Measurements from ENCODE around the gene CSF2. TPM values are rescaled to one million over a fixed set of nuclear protein-coding genes. Genes with fewer than 3 reads are reported as not detected.
"Not testable (repeated sequence)": the region's sequence is repeated elsewhere in the genome, so short reads cannot be mapped to it uniquely, and the experiment has no call there.

The CSF2 gene
- total RNA-seq, 4 donors from 2014 or later, result not detected

GRCh38 chr5:132105688-132106087 lies 32.1 kb downstream of the CSF2 start:
- WGBS, result 78% methylated on average over 3 of the region's 3 CpGs
- peak; percentile 47 for DNase-seq (ENCODE audit: extremely low spot score)
- TF ChIP-seq POLR2AphosphoS5 (IDR thresholded peaks at IDR 0.05), result no peak
- no peak for TF ChIP-seq CTCF (IDR thresholded peaks at IDR 0.05)
- no peak for TF ChIP-seq POLR2A (IDR thresholded peaks at IDR 0.05; ENCODE audit: low read depth)
- no peak for TF ChIP-seq EP300 (IDR thresholded peaks at IDR 0.05)
- H3K27me3 ChIP-seq, result no peaks in the 10 kb centered on the region
- H3K9me3 ChIP-seq, result no peaks in the 10 kb centered on the region
- H3K27ac ChIP-seq (replicated peaks in 1 of 4), result no peak overlapping the region
- peaks cover 13 to 17% (median 15%) of the 10 kb centered on the region in 4 donors for H3K4me1 ChIP-seq
- H3K4me3 ChIP-seq, result no peak overlapping the region
- intact Hi-C loops (cut with DNase I), result no loop called here
- H3K36me3 ChIP-seq, result no peaks in the 10 kb centered on the region

- H3K4me3 ChIP-seq; H3K4me1 ChIP-seq; DNase-seq (ENCODE audit: extremely low spot score); intact Hi-C loops (cut with DNase I); H3K36me3 ChIP-seq; H3K9me3 ChIP-seq; H3K27ac ChIP-seq (replicated peaks in 1 of 4); H3K27me3 ChIP-seq: not testable (repeated sequence)
- WGBS, result 100% methylated on average over 1 of the region's 1 CpG
Observed at GRCh38 chr5:132108495-132108894, 34.9 kb downstream of the CSF2 start.

- H3K36me3 ChIP-seq; H3K27me3 ChIP-seq; DNase-seq (ENCODE audit: extremely low spot score); H3K27ac ChIP-seq (replicated peaks in 1 of 4); H3K4me1 ChIP-seq; H3K4me3 ChIP-seq; intact Hi-C loops (cut with DNase I): not testable (repeated sequence)
- peaks cover 0 to 12% (median 2%) of the 10 kb centered on the region in 4 donors for H3K9me3 ChIP-seq
- 93% methylated on average over 4 of the region's 4 CpGs for WGBS
Observed at GRCh38 chr5:132108957-132109356, 35.4 kb downstream of the CSF2 start.

GRCh38 chr5:132109494-132110053 lies 36.0 kb downstream of the CSF2 start:
- no peak overlapping the region for H3K4me3 ChIP-seq
- intact Hi-C loops (cut with DNase I), result no loop called here
- H3K27ac ChIP-seq (replicated peaks in 1 of 4), result no peak overlapping the region
- peaks cover 0 to 12% (median 2%) of the 10 kb centered on the region in 4 donors for H3K9me3 ChIP-seq
- H3K27me3 ChIP-seq, result no peaks in the 10 kb centered on the region
- TF ChIP-seq CTCF (IDR thresholded peaks at IDR 0.05) (no peak), POLR2A (IDR thresholded peaks at IDR 0.05; ENCODE audit: low read depth) (no peak), POLR2AphosphoS5 (IDR thresholded peaks at IDR 0.05) (no peak)
- H3K4me1 ChIP-seq, result no peaks in the 10 kb centered on the region
- peak; percentile 19 for DNase-seq (ENCODE audit: extremely low spot score)
- 68% methylated on average over 3 of the region's 3 CpGs for WGBS
- H3K36me3 ChIP-seq, result no peaks in the 10 kb centered on the region

- TF ChIP-seq POLR2A (IDR thresholded peaks at IDR 0.05; ENCODE audit: low read depth) (no peak), POLR2AphosphoS5 (IDR thresholded peaks at IDR 0.05) (no peak), EP300 (IDR thresholded peaks at IDR 0.05) (no peak), CTCF (IDR thresholded peaks at IDR 0.05) (no peak)
- intact Hi-C loops (cut with DNase I), result no loop called here
- H3K4me1 ChIP-seq, result no peaks in the 10 kb centered on the region
- H3K9me3 ChIP-seq, result peaks cover 0 to 12% (median 2%) of the 10 kb centered on the region in 4 donors
- WGBS, result 58% methylated on average over 3 of the region's 3 CpGs
- no peak overlapping the region for H3K4me3 ChIP-seq
- no peaks in the 10 kb centered on the region for H3K27me3 ChIP-seq
- DNase-seq (ENCODE audit: extremely low spot score), result no peak
- H3K27ac ChIP-seq (replicated peaks in 1 of 4), result no peak overlapping the region
- H3K36me3 ChIP-seq, result no peaks in the 10 kb centered on the region
Observed at GRCh38 chr5:132110195-132110594, 36.6 kb downstream of the CSF2 start.

GRCh38 chr5:132110930-132111329 lies 37.3 kb downstream of the CSF2 start:
- TF ChIP-seq POLR2AphosphoS5 (IDR thresholded peaks at IDR 0.05) (no peak), POLR2A (IDR thresholded peaks at IDR 0.05; ENCODE audit: low read depth) (no peak), CTCF (IDR thresholded peaks at IDR 0.05) (no peak), EP300 (IDR thresholded peaks at IDR 0.05) (no peak)
- no peak overlapping the region for H3K27ac ChIP-seq (replicated peaks in 1 of 4)
- H3K36me3 ChIP-seq, result no peaks in the 10 kb centered on the region

More at GRCh38 chr5:132110930-132111329, 37.3 kb downstream of the CSF2 start:
- Histone ChIP-seq H3K4me3 (no peak overlapping the region), H3K9me3 (peaks cover 0 to 12% (median 2%) of the 10 kb centered on the region in 4 donors), H3K4me1 (no peaks in the 10 kb centered on the region), H3K27me3 (no peaks in the 10 kb centered on the region)
- no peak for DNase-seq (ENCODE audit: extremely low spot score)
- intact Hi-C loops (cut with DNase I), result no loop called here

Data from esophagus muscularis mucosa (tissue), 4 donors.